ENCODE measurements around the gene BMAL1.

The BMAL1 gene

GRCh38 chr11:13349581-13349980 is 72.0 kb downstream of the BMAL1 start:
- H3K36me3 Mint-ChIP-seq = peaks cover 63% of the 10 kb centered on the region
- no peaks in the 10 kb centered on the region for H3K9me3 Mint-ChIP-seq
- ATAC-seq (no peak), DNase-seq (ENCODE audit: low spot score in 2 of 2) (no peak)
- no peak overlapping the region for H3K27ac Mint-ChIP-seq
- H3K4me3 Mint-ChIP-seq = no peak overlapping the region
- peaks cover 57% of the 10 kb centered on the region for H3K4me1 Mint-ChIP-seq

- Mint-ChIP-seq H3K4me1 (peaks cover 34% of the 10 kb centered on the region), H3K9me3 (no peaks in the 10 kb centered on the region), H3K27ac (no peak overlapping the region), H3K4me3 (no peak overlapping the region), H3K36me3 (peaks cover 86% of the 10 kb centered on the region)
- no peak for DNase-seq (ENCODE audit: low spot score in 2 of 2)
- no peak for ATAC-seq
These were observed 75.1 kb downstream of the BMAL1 start for GRCh38 chr11:13352711-13353110.

GRCh38 chr11:13354335-13354734 is 76.7 kb downstream of the BMAL1 start:
- H3K9me3 Mint-ChIP-seq = no peaks in the 10 kb centered on the region
- peaks cover 24% of the 10 kb centered on the region for H3K4me1 Mint-ChIP-seq
- no peak for DNase-seq (ENCODE audit: low spot score in 2 of 2)
- no peak for ATAC-seq
- peaks cover 97% of the 10 kb centered on the region for H3K36me3 Mint-ChIP-seq
- H3K4me3 Mint-ChIP-seq = no peak overlapping the region
- peak overlapping the region; percentile 70 for H3K27ac Mint-ChIP-seq

GRCh38 chr11:13355191-13355590 is 77.6 kb downstream of the BMAL1 start:
- peak overlapping the region; percentile 70 for H3K27ac Mint-ChIP-seq
- DNase-seq (ENCODE audit: low spot score in 2 of 2) (no peak), ATAC-seq (no peak)
- no peak overlapping the region for H3K4me3 Mint-ChIP-seq
- peaks cover 97% of the 10 kb centered on the region for H3K36me3 Mint-ChIP-seq
- H3K9me3 Mint-ChIP-seq = no peaks in the 10 kb centered on the region
- peaks cover 24% of the 10 kb centered on the region for H3K4me1 Mint-ChIP-seq

- Mint-ChIP-seq H3K4me3 (no peak overlapping the region), H3K4me1 (peaks cover 8% of the 10 kb centered on the region), H3K9me3 (no peaks in the 10 kb centered on the region), H3K27ac (no peak overlapping the region), H3K36me3 (peaks cover 100% of the 10 kb centered on the region)
- DNase-seq (ENCODE audit: low spot score in 2 of 2) (no peak), ATAC-seq (no peak)
These were observed 79.6 kb downstream of the BMAL1 start for GRCh38 chr11:13357232-13357631.

GRCh38 chr11:13358596-13359270 is 81.1 kb downstream of the BMAL1 start:
- Mint-ChIP-seq H3K36me3 (peaks cover 89% of the 10 kb centered on the region), H3K9me3 (no peaks in the 10 kb centered on the region), H3K4me3 (no peak overlapping the region), H3K27ac (peak overlapping the region; percentile 73), H3K4me1 (peaks cover 8% of the 10 kb centered on the region)
- DNase-seq (ENCODE audit: low spot score in 2 of 2) = no peak
- ATAC-seq = no peak

GRCh38 chr11:13362596-13363109 is 85.1 kb downstream of the BMAL1 start:
- Mint-ChIP-seq H3K4me1 (no peaks in the 10 kb centered on the region), H3K27ac (no peak overlapping the region), H3K4me3 (no peak overlapping the region), H3K36me3 (peaks cover 50% of the 10 kb centered on the region), H3K9me3 (no peaks in the 10 kb centered on the region)
- DNase-seq (ENCODE audit: low spot score in 2 of 2) (no peak), ATAC-seq (no peak)

GRCh38 chr11:13364388-13364787 is 86.8 kb downstream of the BMAL1 start:
- Mint-ChIP-seq H3K36me3 (peaks cover 32% of the 10 kb centered on the region), H3K27ac (peak overlapping the region; percentile 75), H3K4me1 (no peaks in the 10 kb centered on the region), H3K4me3 (no peak overlapping the region), H3K9me3 (no peaks in the 10 kb centered on the region)
- DNase-seq (ENCODE audit: low spot score in 2 of 2) (no peak), ATAC-seq (no peak)

- Mint-ChIP-seq H3K4me3 (no peak overlapping the region), H3K4me1 (no peaks in the 10 kb centered on the region), H3K9me3 (no peaks in the 10 kb centered on the region), H3K36me3 (peaks cover 12% of the 10 kb centered on the region), H3K27ac (no peak overlapping the region)
- ATAC-seq = no peak
- DNase-seq (ENCODE audit: low spot score in 2 of 2) = no peak
These were observed 88.9 kb downstream of the BMAL1 start for GRCh38 chr11:13366266-13367026.

GRCh38 chr11:13367115-13367514 is 89.5 kb downstream of the BMAL1 start:
- H3K27ac Mint-ChIP-seq = no peak overlapping the region
- H3K9me3 Mint-ChIP-seq = no peaks in the 10 kb centered on the region
- H3K36me3 Mint-ChIP-seq = peaks cover 5% of the 10 kb centered on the region
- ATAC-seq (no peak), DNase-seq (ENCODE audit: low spot score in 2 of 2) (no peak)
- H3K4me1 Mint-ChIP-seq = no peaks in the 10 kb centered on the region
- H3K4me3 Mint-ChIP-seq = no peak overlapping the region

- no peaks in the 10 kb centered on the region for H3K36me3 Mint-ChIP-seq
- H3K27ac Mint-ChIP-seq = no peak overlapping the region
- no peaks in the 10 kb centered on the region for H3K4me1 Mint-ChIP-seq
- no peak overlapping the region for H3K4me3 Mint-ChIP-seq
- no peaks in the 10 kb centered on the region for H3K9me3 Mint-ChIP-seq
- ATAC-seq = no peak
- no peak for DNase-seq (ENCODE audit: low spot score in 2 of 2)
These were observed 90.5 kb downstream of the BMAL1 start for GRCh38 chr11:13368041-13368446.

- Mint-ChIP-seq H3K27ac (no peak overlapping the region), H3K4me3 (no peak overlapping the region), H3K9me3 (no peaks in the 10 kb centered on the region), H3K4me1 (no peaks in the 10 kb centered on the region), H3K36me3 (no peaks in the 10 kb centered on the region)
- no peak for ATAC-seq
- no peak for DNase-seq (ENCODE audit: low spot score in 2 of 2)
These were observed 95.6 kb downstream of the BMAL1 start for GRCh38 chr11:13373216-13373615.

- no peak for ATAC-seq
- DNase-seq (ENCODE audit: low spot score in 2 of 2) = no peak
- Mint-ChIP-seq H3K4me3 (no peak overlapping the region), H3K4me1 (no peaks in the 10 kb centered on the region), H3K27ac (peak overlapping the region; percentile 15), H3K36me3 (no peaks in the 10 kb centered on the region), H3K9me3 (no peaks in the 10 kb centered on the region)
These were observed 98.2 kb downstream of the BMAL1 start for GRCh38 chr11:13375798-13376197.

GRCh38 chr11:13376402-13376801 is 98.8 kb downstream of the BMAL1 start:
- no peak overlapping the region for H3K4me3 Mint-ChIP-seq
- peak overlapping the region; percentile 78 for H3K27ac Mint-ChIP-seq
- ATAC-seq (no peak), DNase-seq (ENCODE audit: low spot score in 2 of 2) (no peak)
- no peaks in the 10 kb centered on the region for H3K9me3 Mint-ChIP-seq
- H3K36me3 Mint-ChIP-seq = peaks cover 5% of the 10 kb centered on the region
- no peaks in the 10 kb centered on the region for H3K4me1 Mint-ChIP-seq

GRCh38 chr11:13376838-13377237 is 99.2 kb downstream of the BMAL1 start:
- H3K4me1 Mint-ChIP-seq = no peaks in the 10 kb centered on the region
- H3K9me3 Mint-ChIP-seq = no peaks in the 10 kb centered on the region
- peaks cover 10% of the 10 kb centered on the region for H3K36me3 Mint-ChIP-seq
- ATAC-seq (no peak), DNase-seq (ENCODE audit: low spot score in 2 of 2) (no peak)
- H3K4me3 Mint-ChIP-seq = no peak overlapping the region
- peak overlapping the region; percentile 78 for H3K27ac Mint-ChIP-seq

- no peak overlapping the region for H3K4me3 Mint-ChIP-seq
- H3K9me3 Mint-ChIP-seq = no peaks in the 10 kb centered on the region
- ATAC-seq (no peak), DNase-seq (ENCODE audit: low spot score in 2 of 2) (no peak)
- no peaks in the 10 kb centered on the region for H3K4me1 Mint-ChIP-seq
- peaks cover 25% of the 10 kb centered on the region for H3K36me3 Mint-ChIP-seq
- H3K27ac Mint-ChIP-seq = peak overlapping the region; percentile 6
These were observed 100.7 kb downstream of the BMAL1 start for GRCh38 chr11:13378316-13378715.

Data from stimulated activated effector memory CD8-positive, alpha-beta T cell treated with anti-CD3 and anti-CD28 coated beads, Interleukin-12 subunit alpha, Interleukin-12 subunit beta, amount 100 ng/mL, for 72 hours (primary cell).